ENCODE data around the gene TXNDC12. TPM values are rescaled to one million over a fixed set of nuclear protein-coding genes. Genes with fewer than 3 reads are reported as not detected.

The TXNDC12 gene
- total and polyA plus RNA-seq, 9 of the 15 experiments (the other 6 are each of a cell fraction or from before 2014, with no cell fraction given): 17.0 to 60.8 (median 37.8) TPM

DNA sequence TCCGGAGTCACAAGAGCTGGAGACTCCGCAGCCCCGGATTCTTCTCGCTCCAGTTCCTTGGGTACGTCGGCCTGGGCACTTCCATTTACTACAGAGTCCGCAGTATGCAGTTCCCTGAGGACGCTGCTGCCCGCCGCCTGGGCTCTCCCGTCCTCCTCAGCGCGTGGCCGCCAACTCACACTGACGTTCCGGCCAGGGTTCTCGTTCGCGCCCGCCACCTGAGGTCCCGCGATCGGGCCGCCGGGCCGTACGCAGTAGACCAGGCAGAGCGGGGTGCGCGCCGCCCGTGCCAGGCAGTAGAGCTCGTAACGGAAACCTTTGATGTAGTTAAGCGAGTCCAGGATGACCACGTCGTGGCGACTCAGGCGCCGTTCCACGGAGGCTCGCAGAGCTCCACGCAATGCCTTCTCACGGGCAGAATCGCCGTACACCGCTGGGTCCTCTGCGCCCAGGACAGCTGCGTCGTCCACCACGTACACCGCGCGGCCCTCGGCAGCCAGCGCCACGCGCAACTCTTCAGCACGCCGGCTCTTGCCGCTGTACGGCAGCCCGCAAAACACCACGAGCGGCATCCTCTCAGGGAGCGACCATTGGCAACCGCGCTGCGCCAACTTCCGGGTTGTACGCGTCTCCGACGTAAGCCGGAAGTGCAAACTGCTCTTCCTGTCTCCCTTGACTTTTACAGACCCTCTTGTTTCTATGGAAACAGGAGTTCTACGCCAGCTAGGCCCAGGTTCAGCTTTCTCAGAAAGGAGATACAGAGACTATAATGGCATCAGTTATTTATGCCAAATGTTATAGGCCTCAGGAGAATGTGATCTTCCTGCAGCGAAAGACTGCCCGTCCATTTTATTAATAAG is 21.6 kb downstream of the TXNDC12 start, which contains the start of gene KTI12 (continued):
- TF ChIP-seq RB1 (IDR thresholded peaks at IDR 0.05; ENCODE audit: low read depth) (peak; percentile 51; the same call in 1 of the 2 replicates), ZFP1 (CRISPR knock-in tag; IDR thresholded peaks at IDR 0.05) (no peak), ILK (tag; IDR thresholded peaks at IDR 0.05; ENCODE audit: borderline replicate concordance, low read depth) (no peak), ZC3H8 (IDR thresholded peaks at IDR 0.05) (no peak), ZNF274 (IDR thresholded peaks at IDR 0.05; ENCODE audit: borderline replicate concordance, low read depth, low read length) (no peak), EZH2 (IDR thresholded peaks at IDR 0.05; ENCODE audit: borderline replicate concordance, low read depth, low read length) (no peak), ARID2 (IDR thresholded peaks at IDR 0.05) (no peak), TCF3 (CRISPR knock-in tag; IDR thresholded peaks at IDR 0.05) (peak; percentile 40; the same call in 1 of the 2 replicates), TEAD4 (IDR thresholded peaks at IDR 0.05; ENCODE audit: low read length) (no peak), TEAD4 (CRISPR knock-in tag; IDR thresholded peaks at IDR 0.05; ENCODE audit: borderline replicate concordance) (no peak), NRF1 (conservative IDR thresholded peaks at IDR 0.05 in 1 of 2, IDR thresholded peaks at IDR 0.05 in 1 of 2) (peak; percentile 53 to 69), ZNF583 (CRISPR knock-in tag; IDR thresholded peaks at IDR 0.05) (0 out of 2 replicates have a peak, but pooled peaks have one; percentile 10), ZNF830 (CRISPR knock-in tag; IDR thresholded peaks at IDR 0.05) (no peak; the same call in 1 of the 2 replicates), ELF4 (CRISPR knock-in tag; IDR thresholded peaks at IDR 0.05) (peak; percentile 95), FOXA1 (IDR thresholded peaks at IDR 0.05; ENCODE audit: borderline replicate concordance) (no peak), ZEB2 (IDR thresholded peaks at IDR 0.05) (no peak), EWSR1 (IDR thresholded peaks at IDR 0.05; ENCODE audit: borderline replicate concordance, low read depth, partially characterized antibody) (no peak), NCOA6 (IDR thresholded peaks at IDR 0.05) (no peak), NFATC3 (IDR thresholded peaks at IDR 0.05) (0 out of 2 replicates have a peak, but pooled peaks have one; percentile 51), RBBP5 (IDR thresholded peaks at IDR 0.05; ENCODE audit: borderline replicate concordance, insufficient read depth, low read length, poor library complexity, severe bottlenecking) (peak; percentile 99), ZNF395 (CRISPR knock-in tag; IDR thresholded peaks at IDR 0.05) (peak; percentile 31; the same call in 1 of the 2 replicates), ZBTB1 (CRISPR knock-in tag; IDR thresholded peaks at IDR 0.05; ENCODE audit: borderline replicate concordance, low read depth) (peak; percentile 78; the same call in 1 of the 2 replicates), POLR2H (tag; IDR thresholded peaks at IDR 0.05; ENCODE audit: low read depth) (0 out of 2 replicates have a peak, but pooled peaks have one; percentile 71), ATF3 (IDR thresholded peaks at IDR 0.05) (no peak), ATF3 (CRISPR knock-in tag; conservative IDR thresholded peaks at IDR 0.05) (peak; percentile 12), SIRT6 (IDR thresholded peaks at IDR 0.05; ENCODE audit: low read depth, low read length) (no peak), PHF8 (IDR thresholded peaks at IDR 0.05; ENCODE audit: borderline replicate concordance, low read length) (peak; percentile 95; the same call in 1 of the 2 replicates), KDM2B (CRISPR knock-in tag; IDR thresholded peaks at IDR 0.05) (peak; percentile 35; the same call in 1 of the 2 replicates)
